ENCODE results near the gene ALDH1A1.

The ALDH1A1 gene

DNA sequence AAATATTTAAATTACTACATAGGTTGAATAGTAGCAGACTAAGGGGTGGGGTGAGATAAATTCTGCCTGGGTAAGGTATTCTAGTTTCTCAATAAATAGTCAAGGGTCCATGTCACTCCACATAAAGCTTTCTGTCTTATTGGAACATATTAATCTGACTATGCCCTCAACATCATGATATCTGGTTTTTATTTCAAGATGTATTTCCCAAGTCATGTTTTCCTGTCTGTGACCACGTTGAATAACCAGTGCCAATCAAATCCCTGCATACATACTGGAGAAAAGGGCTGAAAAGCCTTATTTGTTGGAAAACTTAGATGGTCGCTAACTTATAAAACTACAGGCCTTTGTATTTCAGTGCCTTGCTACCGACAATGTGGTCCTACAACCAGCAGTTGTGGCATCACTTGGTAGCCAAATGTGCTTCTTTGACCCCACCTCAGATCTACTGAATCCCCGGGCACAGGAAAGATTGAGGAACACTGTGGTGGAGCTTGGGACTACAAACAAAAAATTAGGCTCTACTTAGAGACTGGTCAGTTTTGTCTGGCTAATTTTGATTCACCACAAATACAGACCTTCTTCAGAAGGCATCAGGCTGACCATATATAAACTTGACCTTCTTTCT lies 39.4 kb downstream of the ALDH1A1 start:
- no peak for DNase-seq

DNA sequence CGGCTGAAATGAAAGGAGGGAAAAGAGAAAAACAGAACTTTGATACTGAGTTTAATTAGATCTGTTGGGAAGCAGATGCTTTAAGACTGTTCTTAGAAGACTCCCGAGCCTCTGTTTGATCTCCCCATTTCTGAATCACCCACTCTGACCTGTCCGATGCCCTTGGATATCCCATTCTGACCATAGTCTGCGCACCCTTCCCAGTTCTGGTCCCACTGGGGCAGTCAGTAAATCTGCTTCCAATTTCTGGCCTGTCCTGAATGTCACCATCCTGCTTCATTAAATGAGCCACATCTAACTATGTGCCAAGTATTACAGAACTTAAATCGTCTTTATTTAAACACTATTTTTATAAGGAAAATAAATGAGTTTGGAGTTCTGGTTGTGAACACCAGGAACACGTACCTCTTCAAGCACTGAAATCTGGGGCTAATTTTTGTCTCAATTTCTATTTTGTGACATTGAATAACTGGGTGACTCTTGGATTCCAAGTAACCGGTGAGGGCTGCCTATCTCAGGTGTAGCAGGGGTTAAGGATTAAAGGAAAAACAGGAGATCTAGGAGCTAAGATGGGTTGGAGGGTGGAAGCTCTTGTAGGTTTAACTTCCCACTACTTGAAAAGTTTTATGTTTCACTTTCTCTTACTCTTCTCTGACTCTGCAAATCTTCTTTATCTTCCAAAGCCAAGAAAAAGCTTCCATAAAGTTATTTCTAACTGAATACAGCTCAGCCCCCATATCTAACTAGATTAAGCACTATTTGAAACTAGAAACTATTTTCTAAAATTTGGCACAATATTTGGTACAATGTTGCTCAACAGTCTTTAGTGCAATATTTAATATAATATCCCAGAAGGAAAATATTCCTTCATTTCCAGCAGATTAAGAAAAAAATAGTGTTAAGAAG lies 40.1 kb downstream of the ALDH1A1 start:
- DNase-seq: no peak

DNA sequence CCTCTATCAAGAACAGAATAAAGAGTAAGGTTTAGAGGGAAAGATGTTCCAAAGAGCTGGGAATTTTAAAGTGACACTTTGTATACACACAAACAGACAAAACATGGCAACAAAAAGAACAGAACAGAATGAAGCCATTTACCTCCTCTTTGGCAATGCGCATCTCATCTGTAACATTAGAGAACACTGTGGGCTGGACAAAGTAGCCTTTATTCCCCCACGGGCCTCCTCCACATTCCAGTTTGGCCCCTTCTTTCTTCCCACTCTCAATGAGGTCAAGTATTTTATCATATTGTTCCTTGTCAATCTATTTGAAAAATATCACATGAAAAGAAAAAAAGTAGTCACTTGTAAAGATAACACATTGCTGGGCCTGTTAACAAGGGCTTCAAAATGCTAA lies 41.0 kb downstream of the ALDH1A1 start:
- no peak for DNase-seq

DNA sequence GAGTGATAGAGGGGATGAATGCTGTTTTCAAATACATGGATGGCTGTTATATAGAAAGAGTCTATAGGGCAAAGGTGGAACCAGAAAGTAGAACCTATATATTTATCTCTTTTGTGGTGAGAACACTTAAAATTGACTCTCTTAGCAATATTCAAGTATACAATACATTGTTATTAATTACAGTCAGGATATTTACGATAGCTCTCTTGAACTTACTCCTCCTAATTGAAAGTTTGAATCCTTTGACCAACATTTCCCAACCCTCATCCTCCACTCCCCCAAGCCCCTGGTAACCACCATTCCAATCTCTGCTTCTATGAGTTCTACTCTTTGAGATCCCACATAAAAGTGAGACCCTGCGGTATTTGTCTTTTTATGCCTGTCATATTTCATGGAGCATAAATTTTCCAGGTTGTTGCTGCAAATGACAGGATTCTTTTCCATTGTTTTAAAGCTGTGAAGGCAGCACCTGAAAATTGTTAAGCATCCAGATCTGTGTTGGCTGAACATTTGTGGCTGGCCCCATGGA lies 41.5 kb downstream of the ALDH1A1 start:
- DNase-seq: no peak

DNA sequence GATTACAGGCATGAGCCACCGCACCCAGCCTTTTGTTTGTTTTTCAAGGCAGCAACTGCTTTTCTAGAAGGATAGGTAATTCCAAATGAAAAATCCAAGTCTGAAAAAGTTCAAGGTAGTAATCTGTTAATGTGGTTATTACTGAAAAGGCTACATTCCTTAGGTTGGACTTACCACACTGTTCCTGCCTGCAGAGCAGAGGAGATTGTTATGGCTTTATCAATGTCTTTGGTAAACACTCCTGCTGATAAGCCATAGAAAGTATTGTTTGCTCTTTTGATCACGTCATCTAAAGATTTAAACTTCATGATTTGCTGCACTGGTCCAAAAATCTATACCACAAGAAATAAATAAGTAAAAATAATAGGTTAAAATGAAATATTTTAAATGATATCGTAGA lies 43.4 kb downstream of the ALDH1A1 start:
- DNase-seq: no peak

DNA sequence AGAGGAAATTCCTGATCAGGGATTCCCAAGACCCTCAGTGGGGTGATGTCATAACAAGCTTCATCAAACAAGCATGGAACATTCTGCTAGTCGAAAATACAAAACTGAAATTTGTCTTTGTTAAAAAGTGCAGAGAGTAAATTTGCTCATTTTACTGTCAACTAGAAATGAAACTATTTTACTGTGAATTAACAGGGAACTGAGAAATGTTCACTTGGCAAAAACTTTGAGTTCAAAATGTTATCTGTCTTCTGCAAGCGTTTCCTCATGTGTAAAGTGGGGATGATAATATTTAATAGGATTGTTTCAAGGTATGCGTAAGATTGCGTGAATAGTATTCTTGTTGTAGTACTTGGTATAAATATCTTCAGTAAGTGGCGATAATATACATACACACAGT lies 45.4 kb downstream of the ALDH1A1 start:
- no peak for DNase-seq

DNA sequence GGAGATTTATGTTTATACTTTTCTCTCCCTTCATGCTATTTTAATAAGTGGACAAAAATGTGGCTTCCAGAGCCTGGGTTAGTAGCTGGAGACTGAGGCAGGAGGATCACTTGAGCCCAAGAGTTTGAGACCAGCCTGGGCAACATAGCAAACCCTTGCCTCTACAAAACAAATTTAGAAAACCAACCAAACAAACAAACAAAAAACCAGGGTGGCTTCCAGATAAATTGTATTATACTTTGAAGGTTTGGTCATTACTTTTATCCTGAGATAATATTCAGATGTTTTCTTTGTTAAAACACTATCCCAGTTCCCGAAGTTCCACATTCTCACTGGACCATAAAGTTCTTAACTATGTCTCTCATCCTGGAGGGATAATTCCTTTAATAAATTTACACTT lies 46.0 kb downstream of the ALDH1A1 start:
- no peak for DNase-seq

DNA sequence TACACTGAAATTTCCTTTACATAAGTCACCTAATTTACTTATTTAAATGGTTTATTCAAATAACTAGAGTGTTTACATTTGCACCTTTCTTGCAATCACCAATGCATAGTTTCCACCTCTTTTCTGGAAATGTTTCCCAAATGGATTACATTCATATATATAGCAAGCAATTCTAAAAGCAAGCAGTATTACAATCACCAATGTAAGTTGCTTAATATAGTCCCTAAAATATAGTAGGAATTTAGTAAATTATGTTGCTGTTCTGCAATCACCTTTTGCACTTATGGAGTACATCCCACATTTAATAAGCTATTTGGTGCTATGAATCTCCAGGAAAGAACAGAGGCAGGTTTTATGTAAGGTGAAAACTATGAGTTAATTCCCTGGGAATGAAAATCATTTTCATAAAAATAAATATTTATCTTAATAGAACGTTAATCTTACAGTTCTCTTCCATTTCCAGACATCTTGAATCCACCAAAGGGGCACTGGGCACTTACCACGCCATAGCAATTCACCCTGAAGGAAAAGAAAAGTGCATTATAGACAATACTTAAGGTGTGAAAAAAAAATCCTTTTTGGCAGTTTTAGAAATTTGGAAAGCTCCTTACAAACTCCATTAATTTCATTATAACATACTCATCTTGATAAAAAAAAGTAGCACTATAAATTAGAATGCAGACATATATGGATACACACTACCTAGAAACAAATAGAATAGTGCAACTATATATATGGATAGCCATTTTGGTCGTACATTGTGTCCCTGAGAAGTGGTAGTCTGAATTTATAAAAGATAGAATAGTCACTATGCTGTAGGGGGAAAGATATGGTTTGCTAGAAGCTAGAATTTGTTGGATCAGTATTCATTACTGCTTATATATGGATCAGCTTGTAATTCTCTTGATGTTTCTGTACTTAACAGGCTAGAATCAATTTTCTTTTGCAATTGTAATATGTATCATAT lies 47.1 kb downstream of the ALDH1A1 start:
- no peak for DNase-seq

DNA sequence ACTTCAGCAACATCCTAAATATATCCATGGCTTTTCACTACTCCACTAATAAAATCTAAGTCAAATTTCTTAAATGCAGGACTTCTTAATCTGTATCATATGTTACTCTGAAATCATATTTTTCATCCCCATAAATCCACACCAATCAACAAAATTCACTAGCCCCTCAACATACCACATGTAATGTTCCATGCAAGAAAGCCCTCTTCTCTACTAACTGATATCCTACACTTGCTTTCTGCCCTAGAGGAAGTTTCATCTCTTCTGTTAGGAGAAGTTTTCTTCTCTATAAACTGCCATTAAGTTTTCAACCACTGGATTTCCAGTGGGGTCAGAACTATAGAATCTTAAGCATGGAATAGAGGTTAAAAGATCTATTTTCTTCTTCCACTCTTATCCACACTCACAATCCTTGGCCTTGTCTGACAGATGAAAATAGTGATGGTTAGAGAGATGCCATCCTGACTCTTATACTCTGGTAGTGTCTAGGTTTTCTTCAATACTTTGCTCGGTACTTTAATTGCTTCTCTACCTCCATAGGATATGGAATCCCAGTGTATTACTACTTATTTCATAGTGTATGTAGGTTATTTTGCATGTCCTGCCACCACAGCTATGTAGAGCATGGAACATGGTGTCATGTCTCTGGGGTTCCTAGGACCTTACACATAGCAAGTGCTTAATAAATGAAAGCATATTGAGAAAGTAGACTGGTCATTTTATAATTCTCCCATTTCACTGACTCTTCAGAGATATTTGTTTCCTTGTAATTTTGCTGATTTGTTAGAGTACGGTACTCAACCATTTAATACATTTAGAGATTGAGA lies 48.4 kb downstream of the ALDH1A1 start:
- no peak for DNase-seq

DNA sequence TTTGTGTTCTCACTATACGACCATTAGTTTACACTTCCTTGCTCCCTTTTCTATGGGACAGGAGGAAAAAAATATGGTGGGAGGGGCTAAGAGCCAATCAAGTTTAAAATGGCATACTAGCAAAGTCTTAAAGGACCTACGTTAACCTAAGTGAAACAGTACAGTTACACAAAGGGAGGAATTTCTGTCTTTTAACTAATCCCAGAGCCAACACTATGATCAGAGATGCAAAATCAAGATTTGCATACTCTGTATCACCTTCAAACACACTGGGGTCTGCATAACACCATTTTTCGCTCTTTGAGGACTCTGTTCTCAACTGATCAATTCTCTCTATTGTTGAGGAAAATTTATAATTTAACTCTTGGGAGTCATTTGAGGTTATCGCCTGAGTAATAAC lies 49.8 kb downstream of the ALDH1A1 start:
- DNase-seq: no peak

DNA sequence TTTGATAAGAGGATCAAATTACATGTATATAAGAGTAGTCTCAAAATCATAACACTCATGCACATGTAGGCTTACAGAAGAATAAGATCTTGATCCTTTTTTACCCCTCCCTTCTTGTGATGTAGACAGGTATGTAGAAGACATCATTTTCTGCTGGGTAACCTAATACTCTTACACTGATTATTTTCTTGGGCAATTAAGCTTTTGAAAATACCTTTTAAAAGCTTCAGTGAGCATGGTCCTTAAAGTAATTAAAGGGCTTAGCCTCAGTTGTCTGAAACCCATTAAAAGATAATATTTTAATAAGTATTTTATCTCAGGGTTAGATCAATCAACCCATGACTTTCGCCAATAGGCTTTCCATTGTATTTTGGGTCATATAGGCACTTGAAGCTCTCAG lies 50.6 kb downstream of the ALDH1A1 start:
- DNase-seq: no peak

DNA sequence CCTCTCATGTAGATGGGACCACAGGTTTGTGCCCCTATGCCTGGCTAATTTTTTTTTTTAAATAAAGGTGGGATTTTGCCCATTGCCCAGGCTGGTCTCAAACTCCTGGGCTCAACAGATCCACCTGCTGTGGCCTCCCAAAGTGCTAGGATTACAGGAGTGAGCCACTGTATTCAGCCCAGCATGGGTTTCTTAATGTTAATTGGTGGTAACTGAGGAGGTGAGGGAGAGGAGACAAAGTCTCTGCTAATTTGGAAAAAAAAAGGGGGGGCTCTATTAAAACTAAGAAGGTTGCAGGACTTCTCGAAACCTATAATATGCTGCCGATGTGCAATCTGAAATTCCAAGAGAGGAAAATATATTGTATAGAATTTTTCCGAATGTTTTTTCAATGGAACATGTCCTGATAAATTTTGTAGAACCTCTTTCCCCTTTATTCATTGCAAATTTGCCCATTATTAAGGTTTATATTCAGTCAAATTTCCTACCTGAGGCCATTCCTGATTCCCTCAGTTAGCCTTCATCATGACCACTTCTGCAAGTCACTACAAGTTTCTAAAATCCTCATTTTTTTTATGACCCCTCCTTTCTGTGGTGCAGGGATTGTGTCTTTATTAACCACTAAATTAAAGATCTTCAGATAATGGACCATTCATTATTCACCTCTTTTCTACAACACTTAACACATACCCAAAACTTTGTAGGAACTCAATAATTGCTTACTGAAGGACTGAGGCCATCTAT lies 52.9 kb downstream of the ALDH1A1 start:
- DNase-seq: no peak

DNA sequence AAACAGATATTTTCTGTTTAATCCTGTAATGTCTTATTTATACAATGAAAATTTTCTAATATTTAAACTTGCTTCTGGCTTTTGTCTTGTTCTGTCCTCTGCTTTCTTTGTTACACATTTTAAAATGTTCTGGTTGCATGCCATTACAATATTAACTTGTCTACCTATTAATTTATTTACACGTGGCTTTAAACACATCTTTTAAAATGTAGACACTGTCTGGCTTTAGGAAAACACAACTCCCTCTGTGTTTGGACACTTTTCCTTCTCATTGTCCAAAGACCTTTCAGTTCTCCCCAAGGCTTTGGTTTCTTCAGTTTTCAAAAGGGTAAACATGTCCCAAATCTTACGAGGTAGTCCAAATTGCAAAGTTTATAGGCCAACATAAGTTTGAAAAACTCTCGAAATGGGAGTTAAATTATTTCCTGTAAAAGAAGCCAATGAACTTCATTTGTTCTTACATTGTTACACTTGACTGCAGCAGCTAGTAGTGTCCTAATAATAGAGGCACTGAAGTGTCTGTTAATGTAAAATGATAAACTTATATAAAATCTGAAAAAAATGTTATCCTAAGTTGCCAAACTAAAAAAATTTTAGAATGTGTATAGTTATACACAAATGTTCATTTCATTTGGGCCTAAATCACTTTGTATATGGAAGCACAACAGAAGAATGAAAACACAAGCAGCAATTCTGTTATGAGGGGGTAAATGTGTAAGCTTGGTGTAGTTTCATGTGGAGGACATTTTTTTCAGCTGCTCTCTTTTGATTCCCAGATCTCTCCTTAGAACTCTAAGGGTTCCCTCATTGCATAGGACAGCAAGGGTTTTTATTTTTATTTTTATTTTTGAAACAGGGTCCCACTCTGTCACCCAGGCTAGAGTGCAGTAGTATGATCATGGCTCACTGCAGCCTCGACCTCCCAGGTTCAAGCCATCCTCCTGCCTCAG lies 53.8 kb downstream of the ALDH1A1 start:
- DNase-seq: no peak

DNA sequence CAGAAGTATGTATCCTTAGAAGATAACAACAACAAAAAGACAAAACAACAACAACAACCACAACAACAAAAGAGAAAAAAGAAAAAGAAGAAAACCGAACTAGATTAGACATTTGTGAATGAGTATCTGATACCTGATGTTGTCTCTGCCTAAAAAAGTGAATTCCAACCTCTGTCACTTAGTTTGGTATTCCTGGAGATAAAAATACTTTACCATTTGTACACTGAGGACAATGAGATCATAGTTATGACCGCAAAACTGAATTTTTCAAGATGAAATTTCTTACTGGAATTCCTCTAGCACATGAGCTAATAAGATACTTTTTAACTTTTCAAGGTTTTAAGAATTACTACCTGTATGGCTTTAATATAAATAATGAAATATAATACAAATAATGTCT lies 54.5 kb downstream of the ALDH1A1 start:
- no peak for DNase-seq

DNA sequence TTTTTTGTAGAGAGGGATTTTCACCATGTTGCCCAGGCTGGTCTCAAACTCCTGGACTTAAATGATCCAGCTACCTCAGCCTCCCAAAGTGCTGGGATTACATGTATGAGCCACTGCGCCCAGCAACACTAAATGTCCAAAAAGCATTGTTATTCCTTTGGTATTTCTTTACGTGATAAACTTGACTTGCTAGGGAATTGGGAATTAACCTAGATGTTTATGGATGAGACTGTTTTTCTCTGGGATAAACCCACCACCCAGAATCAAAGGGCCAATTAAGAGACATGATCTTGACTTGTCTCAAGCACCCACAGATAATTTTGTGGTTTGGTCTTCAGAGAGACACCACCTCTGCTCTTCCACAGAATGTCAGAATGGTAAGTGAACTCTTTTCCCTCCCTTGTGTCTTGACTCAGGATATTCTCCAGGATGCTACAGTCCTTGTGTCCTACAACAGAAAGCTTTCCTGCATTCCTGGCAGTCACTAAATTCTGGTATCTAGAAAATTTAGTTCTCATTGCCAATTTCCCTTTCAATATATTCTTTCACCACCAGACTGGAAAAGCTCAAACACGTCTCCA lies 55.7 kb downstream of the ALDH1A1 start:
- DNase-seq: no peak

DNA sequence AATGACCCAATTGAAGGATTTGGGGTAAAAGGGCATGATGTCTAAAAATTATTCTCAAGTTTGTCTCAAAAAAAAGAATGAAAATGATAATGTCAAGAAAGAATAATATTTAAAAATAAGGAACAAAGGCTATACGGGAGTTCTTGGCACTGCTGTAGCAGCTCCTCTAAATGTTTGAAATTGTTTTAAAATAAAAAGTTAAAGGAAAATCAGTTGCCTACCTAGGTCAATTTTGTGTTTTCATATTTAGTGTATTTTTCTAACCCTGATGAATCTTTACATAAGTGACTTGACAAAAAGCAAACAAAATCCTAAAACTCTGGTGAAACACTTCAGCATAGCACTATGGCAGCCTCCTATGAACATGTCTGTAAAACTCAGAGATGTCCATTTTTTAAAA lies 56.4 kb downstream of the ALDH1A1 start:
- no peak for DNase-seq

DNA sequence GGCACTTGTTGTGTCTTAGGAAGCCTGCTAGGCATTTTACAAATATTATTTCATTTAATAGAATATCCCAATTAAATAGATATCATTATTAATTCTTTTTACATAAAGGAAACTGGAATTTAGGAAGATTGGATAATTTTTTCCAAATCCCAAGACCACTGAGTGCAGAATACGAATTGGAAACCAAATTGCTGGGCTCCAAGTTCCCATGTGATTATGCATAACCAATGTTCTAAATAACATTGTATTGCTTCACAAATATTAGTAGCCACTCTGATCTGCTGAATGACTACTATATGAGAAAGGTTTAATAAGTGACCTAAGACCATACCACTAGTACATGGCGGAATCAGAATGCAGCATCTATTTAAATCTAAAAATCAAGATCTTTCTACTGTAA lies 57.7 kb downstream of the ALDH1A1 start:
- DNase-seq: no peak

DNA sequence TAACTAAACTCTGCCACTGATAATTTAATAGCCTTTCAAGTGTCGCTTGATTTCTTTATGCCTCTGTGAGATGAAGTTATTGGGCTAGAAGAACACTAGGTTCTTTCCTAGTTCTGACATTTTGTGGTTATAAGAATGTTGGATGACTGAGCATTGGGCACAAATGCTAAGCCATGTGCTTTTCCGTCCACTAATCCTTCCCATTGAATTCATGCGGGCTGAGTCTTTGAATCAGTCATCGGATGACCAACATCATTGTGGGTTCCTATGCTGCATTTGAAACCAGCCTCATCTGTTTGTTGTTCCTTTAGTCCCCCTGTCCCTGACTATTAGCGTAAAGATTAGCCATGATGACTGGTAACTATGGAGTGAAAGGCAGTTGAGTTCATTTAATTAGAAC lies 58.5 kb downstream of the ALDH1A1 start:
- DNase-seq: no peak

DNA sequence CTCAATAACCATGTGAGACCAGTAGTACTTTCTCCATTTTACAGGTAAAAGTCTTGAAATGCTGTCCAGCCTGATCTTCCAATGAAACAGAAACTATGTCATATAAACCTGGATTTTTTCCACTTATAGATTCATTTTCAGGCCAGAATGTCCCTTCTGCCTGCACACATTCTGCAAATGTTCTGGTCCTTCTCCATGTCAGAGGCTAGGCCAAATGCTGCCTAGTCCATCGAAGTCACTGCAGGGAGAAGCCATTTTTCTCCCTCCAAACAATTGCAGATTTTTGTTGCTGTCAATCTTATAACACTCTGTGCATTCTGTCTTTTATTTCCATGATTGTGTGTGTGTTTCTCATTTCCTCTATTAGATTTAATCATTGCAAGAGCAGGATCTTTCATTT lies 59.4 kb downstream of the ALDH1A1 start:
- DNase-seq: no peak

DNA sequence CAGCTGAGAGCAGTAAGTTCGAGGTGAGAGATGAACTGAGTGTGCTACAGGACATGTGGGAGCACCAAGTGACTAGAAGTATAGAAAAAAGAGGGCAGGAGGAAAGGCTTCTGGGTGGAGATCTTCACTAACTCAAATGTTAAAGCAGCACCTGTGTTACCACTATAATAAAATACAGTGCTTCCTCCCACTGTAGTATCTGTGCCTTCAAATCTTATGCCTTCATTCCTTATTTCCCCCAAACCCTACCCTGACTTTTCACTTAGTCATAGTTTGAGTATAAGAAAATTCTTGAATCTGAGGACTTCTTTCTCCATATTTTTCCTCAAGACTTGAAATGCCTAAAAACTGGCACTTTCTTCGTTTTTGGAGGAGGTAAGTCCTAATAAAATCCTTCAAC lies 61.8 kb downstream of the ALDH1A1 start:
- no peak for DNase-seq

Measured in DMS153 (cell line).